ENCODE results near the gene C11orf87. TPM values are rescaled to one million over a fixed set of nuclear protein-coding genes. Genes with fewer than 3 reads are reported as not detected.
A peak's percentile ranks its signal among the peaks of the same experiment; 100 is the strongest.

C11orf87 gene
- total RNA-seq, 1 donor from 2014 or later = not detected

DNA sequence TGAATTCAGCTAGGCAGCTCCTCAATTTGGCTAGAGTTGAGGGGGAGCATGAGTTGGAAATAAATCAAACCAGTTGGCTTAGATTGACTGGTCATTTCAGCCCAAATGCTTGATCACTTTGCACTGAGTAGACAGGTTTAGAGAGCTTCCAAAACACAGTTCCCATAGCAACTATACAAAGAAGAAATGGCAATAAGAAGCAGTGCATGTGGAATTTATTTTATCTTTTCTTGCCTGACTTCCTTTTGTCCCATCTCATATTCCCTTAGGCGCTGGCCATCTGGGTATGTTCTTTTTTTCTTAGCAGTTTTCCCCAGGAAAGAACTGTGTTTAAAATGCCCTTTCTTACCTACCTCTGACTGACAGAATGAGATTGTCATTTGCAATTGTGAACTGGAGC, 38.7 kb upstream of the C11orf87 start:
- H3K4me3 ChIP-seq (ENCODE audit: low read depth, low read length) = no peak overlapping the region
- TF ChIP-seq, protein P1, sequence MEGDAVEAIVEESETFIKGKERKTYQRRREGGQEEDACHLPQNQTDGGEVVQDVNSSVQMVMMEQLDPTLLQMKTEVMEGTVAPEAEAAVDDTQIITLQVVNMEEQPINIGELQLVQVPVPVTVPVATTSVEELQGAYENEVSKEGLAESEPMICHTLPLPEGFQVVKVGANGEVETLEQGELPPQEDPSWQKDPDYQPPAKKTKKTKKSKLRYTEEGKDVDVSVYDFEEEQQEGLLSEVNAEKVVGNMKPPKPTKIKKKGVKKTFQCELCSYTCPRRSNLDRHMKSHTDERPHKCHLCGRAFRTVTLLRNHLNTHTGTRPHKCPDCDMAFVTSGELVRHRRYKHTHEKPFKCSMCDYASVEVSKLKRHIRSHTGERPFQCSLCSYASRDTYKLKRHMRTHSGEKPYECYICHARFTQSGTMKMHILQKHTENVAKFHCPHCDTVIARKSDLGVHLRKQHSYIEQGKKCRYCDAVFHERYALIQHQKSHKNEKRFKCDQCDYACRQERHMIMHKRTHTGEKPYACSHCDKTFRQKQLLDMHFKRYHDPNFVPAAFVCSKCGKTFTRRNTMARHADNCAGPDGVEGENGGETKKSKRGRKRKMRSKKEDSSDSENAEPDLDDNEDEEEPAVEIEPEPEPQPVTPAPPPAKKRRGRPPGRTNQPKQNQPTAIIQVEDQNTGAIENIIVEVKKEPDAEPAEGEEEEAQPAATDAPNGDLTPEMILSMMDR (IDR thresholded peaks at IDR 0.05; ENCODE audit: insufficient read depth, low read length, severe bottlenecking) = no peak
- no peak for FAIRE-seq
- DNase-seq (ENCODE audit: low read depth) = no peak
- H3K27me3 ChIP-seq (ENCODE audit: control insufficient read depth, insufficient read depth, low read length) = no peaks in the 10 kb centered on the region
- no peaks in the 10 kb centered on the region for H3K36me3 ChIP-seq (ENCODE audit: control insufficient read depth, insufficient read depth, low read length)

DNA sequence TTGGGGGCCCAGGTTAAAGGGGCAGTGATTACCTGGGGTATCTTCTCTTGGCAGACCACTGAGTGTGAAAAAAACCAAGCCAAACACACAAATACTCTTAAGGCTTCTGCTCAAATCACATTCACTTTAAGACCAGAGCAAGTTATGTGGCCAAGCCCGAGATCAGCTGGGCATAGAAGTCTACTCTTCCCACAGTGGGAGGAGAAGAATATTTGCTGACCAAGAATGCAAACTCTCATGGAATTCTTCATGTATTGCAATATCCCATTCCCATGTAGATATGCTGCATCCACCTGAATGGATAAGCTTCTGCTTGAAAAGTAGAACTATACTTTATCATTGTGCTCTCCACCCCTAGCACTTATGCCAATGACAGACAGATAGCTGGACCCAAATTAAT, 37.1 kb upstream of the C11orf87 start:
- peaks cover 2% of the 10 kb centered on the region for H3K27me3 ChIP-seq (ENCODE audit: control insufficient read depth, insufficient read depth, low read length)
- no peak for DNase-seq (ENCODE audit: low read depth)
- no peak for FAIRE-seq
- TF ChIP-seq, protein P1 (IDR thresholded peaks at IDR 0.05; ENCODE audit: insufficient read depth, low read length, severe bottlenecking) = no peak
- no peak overlapping the region for H3K4me3 ChIP-seq (ENCODE audit: low read depth, low read length)
- no peaks in the 10 kb centered on the region for H3K36me3 ChIP-seq (ENCODE audit: control insufficient read depth, insufficient read depth, low read length)

DNA sequence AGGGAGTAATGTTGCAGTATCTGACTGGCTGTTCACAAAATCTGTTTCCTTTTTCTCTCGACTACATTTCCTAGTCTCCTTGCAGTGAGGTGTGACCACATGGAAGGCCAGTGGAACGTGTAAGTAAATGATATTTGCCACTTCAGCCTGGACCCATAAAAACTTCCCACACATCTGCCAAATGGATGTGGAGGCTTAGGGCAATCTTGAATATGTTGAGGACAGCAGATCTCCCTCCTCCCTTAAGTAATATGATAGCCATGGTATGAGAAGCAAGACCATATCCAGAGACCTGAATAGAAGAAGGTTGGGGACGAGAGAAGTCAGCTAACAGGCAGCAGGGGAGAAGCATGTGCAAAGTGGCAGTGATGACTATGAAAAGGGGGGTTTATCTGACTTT, 33.0 kb upstream of the C11orf87 start:
- DNase-seq (ENCODE audit: low read depth) = no peak
- no peak for FAIRE-seq
- Histone ChIP-seq H3K4me3 (ENCODE audit: low read depth, low read length) (no peak overlapping the region), H3K36me3 (ENCODE audit: control insufficient read depth, insufficient read depth, low read length) (no peaks in the 10 kb centered on the region), H3K27me3 (ENCODE audit: control insufficient read depth, insufficient read depth, low read length) (peaks cover 2% of the 10 kb centered on the region)
- TF ChIP-seq, protein P1 (IDR thresholded peaks at IDR 0.05; ENCODE audit: insufficient read depth, low read length, severe bottlenecking) = no peak

DNA sequence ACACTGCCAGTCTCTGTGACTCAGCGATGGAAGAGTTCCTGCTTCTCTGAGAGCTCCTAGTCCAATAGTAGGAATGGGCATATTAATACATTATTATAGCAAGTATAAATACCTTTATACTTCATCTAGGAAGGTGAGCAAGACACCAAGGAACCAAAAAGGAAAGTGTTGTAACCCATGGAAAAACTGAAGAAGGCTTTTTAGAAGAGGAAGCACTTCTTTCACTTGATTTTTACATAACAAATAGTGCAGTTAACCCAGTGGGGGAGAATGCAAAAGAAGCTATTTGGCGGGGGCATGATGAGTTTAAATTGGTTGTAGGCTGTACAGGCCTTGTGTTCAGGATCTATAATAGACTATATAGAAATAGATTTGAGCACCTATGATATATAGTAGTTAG, 31.2 kb upstream of the C11orf87 start:
- Histone ChIP-seq H3K4me3 (ENCODE audit: low read depth, low read length) (no peak overlapping the region), H3K36me3 (ENCODE audit: control insufficient read depth, insufficient read depth, low read length) (no peaks in the 10 kb centered on the region), H3K27me3 (ENCODE audit: control insufficient read depth, insufficient read depth, low read length) (peaks cover 2% of the 10 kb centered on the region)
- DNase-seq (ENCODE audit: low read depth) (peak; percentile 26), FAIRE-seq (no peak)
- TF ChIP-seq, protein P1 (IDR thresholded peaks at IDR 0.05; ENCODE audit: insufficient read depth, low read length, severe bottlenecking) = no peak

DNA sequence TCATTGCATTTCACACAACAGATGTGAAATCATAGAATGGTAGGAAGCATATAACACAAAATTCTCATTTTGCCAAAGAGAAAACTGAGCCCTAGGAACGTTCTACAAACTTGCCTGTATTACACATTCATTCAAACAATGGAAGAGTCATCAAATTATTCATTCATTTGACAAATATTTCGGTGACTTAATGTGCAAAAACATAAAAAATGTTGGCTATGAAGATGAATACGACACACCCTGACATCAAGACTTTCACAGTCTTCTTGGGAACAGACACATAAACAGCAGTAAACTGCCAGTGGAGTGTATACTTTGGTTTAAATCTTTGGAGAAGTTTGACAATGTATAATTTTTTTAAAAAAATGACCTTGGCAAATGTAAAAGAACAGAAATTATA, 20.4 kb upstream of the C11orf87 start:
- Histone ChIP-seq H3K27me3 (ENCODE audit: control insufficient read depth, insufficient read depth, low read length) (no peaks in the 10 kb centered on the region), H3K4me3 (ENCODE audit: low read depth, low read length) (no peak overlapping the region), H3K36me3 (ENCODE audit: control insufficient read depth, insufficient read depth, low read length) (no peaks in the 10 kb centered on the region)
- TF ChIP-seq, protein P1 (IDR thresholded peaks at IDR 0.05; ENCODE audit: insufficient read depth, low read length, severe bottlenecking) = no peak
- FAIRE-seq (no peak), DNase-seq (ENCODE audit: low read depth) (peak; percentile 44)

DNA sequence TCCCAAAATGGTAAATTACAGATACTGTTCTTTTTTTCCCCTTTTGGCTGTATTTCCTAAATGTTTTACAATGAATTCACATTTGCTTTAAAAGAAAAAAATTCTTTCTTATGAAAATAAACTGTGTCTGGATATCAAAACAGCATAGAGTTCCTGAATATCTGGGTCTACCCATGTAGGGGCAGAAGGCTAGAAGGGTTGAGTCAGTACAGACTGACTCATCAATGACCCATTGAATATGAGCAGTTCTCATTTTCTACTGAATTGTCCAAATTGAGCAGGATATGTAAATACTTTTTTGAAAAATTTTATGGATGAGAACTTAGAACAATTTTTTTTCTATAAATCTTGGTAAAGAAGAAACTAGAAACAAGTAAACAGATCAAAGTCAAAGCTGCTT, 16.3 kb upstream of the C11orf87 start:
- Histone ChIP-seq H3K27me3 (ENCODE audit: control insufficient read depth, insufficient read depth, low read length) (no peaks in the 10 kb centered on the region), H3K36me3 (ENCODE audit: control insufficient read depth, insufficient read depth, low read length) (no peaks in the 10 kb centered on the region), H3K4me3 (ENCODE audit: low read depth, low read length) (no peak overlapping the region)
- FAIRE-seq (no peak), DNase-seq (ENCODE audit: low read depth) (peak; percentile 46)
- TF ChIP-seq, protein P1 (IDR thresholded peaks at IDR 0.05; ENCODE audit: insufficient read depth, low read length, severe bottlenecking) = no peak

Data from bronchial epithelial cell (primary cell).